ENCODE measurements around the gene WDR76.
"Not testable (repeated sequence)": the region's sequence is repeated elsewhere in the genome, so short reads cannot be mapped to it uniquely, and the experiment has no call there.

The WDR76 gene

DNA sequence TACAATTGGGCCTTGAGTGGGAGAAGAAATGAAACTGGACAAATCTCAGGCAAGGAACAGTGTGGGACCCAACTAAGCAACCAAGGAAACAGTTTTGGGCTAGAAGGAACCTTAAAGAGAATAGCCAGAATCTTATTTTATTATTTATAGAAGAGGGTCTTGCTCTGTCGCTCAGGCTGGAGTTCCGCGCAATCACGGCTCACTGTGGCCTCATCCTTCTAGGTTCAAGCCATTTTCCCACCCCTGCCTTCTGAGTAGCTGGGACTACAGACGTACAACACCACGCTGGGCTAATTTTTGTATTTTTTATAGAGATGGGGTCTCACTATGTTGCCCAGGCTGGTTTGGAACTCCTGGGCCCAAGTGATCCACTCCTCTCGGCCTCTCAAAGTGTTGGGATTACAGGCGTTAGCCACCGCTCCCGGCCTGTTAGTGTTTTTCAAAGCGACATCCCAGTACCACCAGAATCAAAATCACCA is 734 bp upstream of the WDR76 start:
- Histone ChIP-seq H3K4me1 (ENCODE audit: low read depth, poor library complexity, severe bottlenecking) (peaks cover 47% of the 10 kb centered on the region), H3K27me3 (ENCODE audit: insufficient read depth, low read depth) (no peaks in the 10 kb centered on the region), H3K4me2 (peak overlapping the region; percentile 88), H2AFZ (ENCODE audit: low read depth) (peak overlapping the region; percentile 77), H4K20me1 (ENCODE audit: insufficient read depth) (no peaks in the 10 kb centered on the region), H3K27ac (peak overlapping the region; percentile 74; the same call in 1 of the 2 replicates), H3K4me3 (IDR thresholded peaks at IDR 0.05; ENCODE audit: insufficient read depth, low read depth, low read length) (no peak overlapping the region), H3K36me3 (ENCODE audit: insufficient read depth) (no peaks in the 10 kb centered on the region; the same call in 1 of the 2 replicates), H3K79me2 (ENCODE audit: insufficient read depth, low read depth) (peaks cover 92% of the 10 kb centered on the region), H3K9ac (peak overlapping the region; percentile 89; the same call in 1 of the 2 replicates)
- TF ChIP-seq, protein P1, sequence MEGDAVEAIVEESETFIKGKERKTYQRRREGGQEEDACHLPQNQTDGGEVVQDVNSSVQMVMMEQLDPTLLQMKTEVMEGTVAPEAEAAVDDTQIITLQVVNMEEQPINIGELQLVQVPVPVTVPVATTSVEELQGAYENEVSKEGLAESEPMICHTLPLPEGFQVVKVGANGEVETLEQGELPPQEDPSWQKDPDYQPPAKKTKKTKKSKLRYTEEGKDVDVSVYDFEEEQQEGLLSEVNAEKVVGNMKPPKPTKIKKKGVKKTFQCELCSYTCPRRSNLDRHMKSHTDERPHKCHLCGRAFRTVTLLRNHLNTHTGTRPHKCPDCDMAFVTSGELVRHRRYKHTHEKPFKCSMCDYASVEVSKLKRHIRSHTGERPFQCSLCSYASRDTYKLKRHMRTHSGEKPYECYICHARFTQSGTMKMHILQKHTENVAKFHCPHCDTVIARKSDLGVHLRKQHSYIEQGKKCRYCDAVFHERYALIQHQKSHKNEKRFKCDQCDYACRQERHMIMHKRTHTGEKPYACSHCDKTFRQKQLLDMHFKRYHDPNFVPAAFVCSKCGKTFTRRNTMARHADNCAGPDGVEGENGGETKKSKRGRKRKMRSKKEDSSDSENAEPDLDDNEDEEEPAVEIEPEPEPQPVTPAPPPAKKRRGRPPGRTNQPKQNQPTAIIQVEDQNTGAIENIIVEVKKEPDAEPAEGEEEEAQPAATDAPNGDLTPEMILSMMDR (conservative IDR thresholded peaks at IDR 0.05; ENCODE audit: low read depth, low read length), result no peak

DNA sequence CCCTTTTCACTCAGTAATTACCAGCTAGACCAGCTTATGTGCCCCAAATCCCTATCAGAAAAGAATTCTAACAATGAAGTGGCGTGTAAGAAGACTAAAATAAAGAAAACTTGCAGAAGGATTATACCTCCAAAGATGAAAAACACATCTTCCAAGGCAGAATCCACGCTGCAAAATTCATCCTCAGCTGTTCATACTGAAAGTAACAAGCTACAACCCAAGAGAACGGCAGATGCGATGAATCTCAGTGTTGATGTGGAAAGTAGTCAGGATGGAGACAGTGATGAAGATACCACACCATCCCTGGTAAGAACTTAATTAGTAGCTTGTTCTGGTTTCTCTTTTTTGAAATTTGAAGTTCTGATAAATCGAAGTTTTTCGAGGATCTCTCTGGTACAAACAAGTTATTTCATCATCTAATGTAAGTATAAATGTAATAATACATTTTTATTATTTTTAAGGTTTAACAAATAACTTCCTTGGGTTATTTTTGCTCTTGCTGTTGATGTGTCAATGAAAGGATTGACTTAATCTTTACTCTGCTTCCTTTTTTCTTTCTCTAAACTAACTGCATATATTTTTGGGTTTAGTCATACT is 1.4 kb downstream of the WDR76 start:
- H3K4me3 ChIP-seq (IDR thresholded peaks at IDR 0.05; ENCODE audit: insufficient read depth, low read depth, low read length), result no peak overlapping the region
- no peak overlapping the region; the same call in 1 of the 2 replicates for H2AFZ ChIP-seq (ENCODE audit: low read depth)
- peak overlapping the region; percentile 74 for H3K27ac ChIP-seq
- H3K9ac ChIP-seq, result peak overlapping the region; percentile 89; the same call in 1 of the 2 replicates
- no peaks in the 10 kb centered on the region for H3K27me3 ChIP-seq (ENCODE audit: insufficient read depth, low read depth)
- H3K4me1 ChIP-seq (ENCODE audit: low read depth, poor library complexity, severe bottlenecking), result peaks cover 53% of the 10 kb centered on the region
- peak overlapping the region; percentile 88 for H3K4me2 ChIP-seq
- no peaks in the 10 kb centered on the region for H4K20me1 ChIP-seq (ENCODE audit: insufficient read depth)
- H3K36me3 ChIP-seq (ENCODE audit: insufficient read depth), result no peaks in the 10 kb centered on the region; the same call in 1 of the 2 replicates
- H3K79me2 ChIP-seq (ENCODE audit: insufficient read depth, low read depth), result peaks cover 90% of the 10 kb centered on the region
- TF ChIP-seq, protein P1 (conservative IDR thresholded peaks at IDR 0.05; ENCODE audit: low read depth, low read length), result no peak

DNA sequence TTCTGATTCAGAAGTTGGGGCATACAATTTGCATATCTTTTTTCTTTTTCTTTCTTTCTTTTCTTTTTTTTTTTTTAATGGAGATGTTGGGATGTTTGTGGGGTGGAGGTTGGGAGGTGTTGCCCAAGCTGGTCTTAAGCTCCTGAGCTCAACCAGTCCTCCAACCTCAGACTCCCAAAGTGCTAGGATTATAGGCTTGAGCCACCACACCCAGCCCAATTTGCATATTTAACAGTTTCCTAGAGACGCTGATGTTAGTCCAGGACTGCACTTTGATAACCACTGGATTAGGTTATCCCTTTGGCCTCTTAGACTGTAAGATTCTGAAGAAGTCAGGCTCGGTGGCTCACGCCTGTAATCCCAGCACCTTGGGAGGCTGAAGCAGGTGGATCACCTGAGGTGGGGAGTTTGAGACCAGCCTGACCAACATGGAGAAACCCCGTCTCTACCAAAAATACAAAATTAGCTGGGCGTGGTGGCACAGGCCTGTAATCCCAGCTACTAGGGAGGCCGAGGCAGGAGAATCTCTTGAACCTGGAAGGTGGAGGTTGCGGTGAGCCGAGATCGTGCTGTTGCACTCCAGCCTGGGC is 3.2 kb downstream of the WDR76 start:
- not testable (repeated sequence) for H3K4me3 ChIP-seq (IDR thresholded peaks at IDR 0.05; ENCODE audit: insufficient read depth, low read depth, low read length); H4K20me1 ChIP-seq (ENCODE audit: insufficient read depth); H3K4me2 ChIP-seq; H3K27ac ChIP-seq; H2AFZ ChIP-seq (ENCODE audit: low read depth); H3K9ac ChIP-seq; H3K27me3 ChIP-seq (ENCODE audit: insufficient read depth, low read depth)
- peaks cover 89% of the 10 kb centered on the region for H3K79me2 ChIP-seq (ENCODE audit: insufficient read depth, low read depth)
- peaks cover 11% of the 10 kb centered on the region; the same call in 1 of the 2 replicates for H3K36me3 ChIP-seq (ENCODE audit: insufficient read depth)
- peaks cover 39% of the 10 kb centered on the region for H3K4me1 ChIP-seq (ENCODE audit: low read depth, poor library complexity, severe bottlenecking)

- H3K4me2 ChIP-seq, result not testable (repeated sequence)
Observed at GRCh38 chr15:43830691-43831275, 4.0 kb downstream of the WDR76 start.

GRCh38 chr15:43831519-43832052 is 4.8 kb downstream of the WDR76 start:
- H3K27me3 ChIP-seq (ENCODE audit: insufficient read depth, low read depth); H3K27ac ChIP-seq; H3K4me2 ChIP-seq; H3K4me3 ChIP-seq (IDR thresholded peaks at IDR 0.05; ENCODE audit: insufficient read depth, low read depth, low read length); H4K20me1 ChIP-seq (ENCODE audit: insufficient read depth); H3K9ac ChIP-seq; H2AFZ ChIP-seq (ENCODE audit: low read depth): not testable (repeated sequence)
- Histone ChIP-seq H3K79me2 (ENCODE audit: insufficient read depth, low read depth) (peaks cover 76% of the 10 kb centered on the region), H3K36me3 (ENCODE audit: insufficient read depth) (peaks cover 11% of the 10 kb centered on the region; the same call in 1 of the 2 replicates), H3K4me1 (ENCODE audit: low read depth, poor library complexity, severe bottlenecking) (peaks cover 30% of the 10 kb centered on the region)

More at GRCh38 chr15:43830691-43831275, 4.0 kb downstream of the WDR76 start:
- H3K27ac ChIP-seq; H3K9ac ChIP-seq; H2AFZ ChIP-seq (ENCODE audit: low read depth); H3K4me3 ChIP-seq (IDR thresholded peaks at IDR 0.05; ENCODE audit: insufficient read depth, low read depth, low read length); H3K27me3 ChIP-seq (ENCODE audit: insufficient read depth, low read depth); H4K20me1 ChIP-seq (ENCODE audit: insufficient read depth): not testable (repeated sequence)
- Histone ChIP-seq H3K79me2 (ENCODE audit: insufficient read depth, low read depth) (peaks cover 84% of the 10 kb centered on the region), H3K36me3 (ENCODE audit: insufficient read depth) (peaks cover 11% of the 10 kb centered on the region; the same call in 1 of the 2 replicates), H3K4me1 (ENCODE audit: low read depth, poor library complexity, severe bottlenecking) (peaks cover 38% of the 10 kb centered on the region)

GRCh38 chr15:43832485-43832884 is 5.7 kb downstream of the WDR76 start:
- H3K4me3 ChIP-seq (IDR thresholded peaks at IDR 0.05; ENCODE audit: insufficient read depth, low read depth, low read length); H4K20me1 ChIP-seq (ENCODE audit: insufficient read depth); H3K27me3 ChIP-seq (ENCODE audit: insufficient read depth, low read depth); H2AFZ ChIP-seq (ENCODE audit: low read depth); H3K27ac ChIP-seq; H3K9ac ChIP-seq; H3K4me2 ChIP-seq: not testable (repeated sequence)
- H3K79me2 ChIP-seq (ENCODE audit: insufficient read depth, low read depth), result peaks cover 67% of the 10 kb centered on the region
- peaks cover 11% of the 10 kb centered on the region; the same call in 1 of the 2 replicates for H3K36me3 ChIP-seq (ENCODE audit: insufficient read depth)
- peaks cover 29% of the 10 kb centered on the region for H3K4me1 ChIP-seq (ENCODE audit: low read depth, poor library complexity, severe bottlenecking)
